Measurements from ENCODE around the gene KIAA0513.
"Not testable (repeated sequence)": the region's sequence is repeated elsewhere in the genome, so short reads cannot be mapped to it uniquely, and the experiment has no call there.

KIAA0513 gene

DNA sequence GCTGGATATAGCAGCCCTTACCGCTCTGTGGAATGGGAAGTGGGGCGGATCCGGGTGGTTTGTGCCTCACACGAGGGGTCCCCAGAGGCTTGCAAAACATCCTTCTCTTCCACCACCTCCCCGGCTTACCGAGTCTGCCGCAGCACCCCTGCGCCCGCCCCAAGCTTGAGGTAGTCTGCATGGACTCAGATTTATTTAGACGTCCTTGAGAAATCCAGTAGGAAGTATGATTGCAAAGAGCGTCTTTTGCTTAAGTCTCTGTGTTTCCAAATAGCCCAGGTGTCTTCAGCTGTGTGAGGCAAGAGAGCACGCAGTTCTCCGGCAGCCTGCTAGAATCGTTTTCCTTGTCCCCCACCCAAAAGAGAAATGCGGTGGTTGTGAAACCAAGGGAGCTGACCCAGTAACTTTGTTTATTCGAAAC lies 2.4 kb downstream of the KIAA0513 start:
- no peak for DNase-seq (ENCODE audit: low spot score)

DNA sequence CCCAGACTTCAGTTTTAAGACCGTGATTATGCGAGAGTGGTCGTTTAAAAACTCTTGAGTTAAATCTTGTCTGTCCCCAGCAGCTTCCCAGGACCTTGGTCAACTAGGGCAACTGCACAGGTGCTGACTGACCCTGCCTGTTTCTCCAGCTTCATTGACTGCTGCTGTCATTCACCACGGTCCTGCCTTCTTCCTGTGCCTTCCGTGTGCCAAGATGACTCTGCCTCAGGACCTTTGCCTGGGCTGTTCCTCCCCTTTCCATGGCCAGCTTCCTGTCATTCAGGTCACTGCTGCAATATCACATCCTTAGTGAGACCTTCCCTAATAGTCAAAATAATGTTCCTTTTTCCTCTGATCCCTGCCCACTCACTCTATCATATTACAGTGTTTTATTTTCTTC lies 3.9 kb downstream of the KIAA0513 start:
- no peak for DNase-seq (ENCODE audit: low spot score)

DNA sequence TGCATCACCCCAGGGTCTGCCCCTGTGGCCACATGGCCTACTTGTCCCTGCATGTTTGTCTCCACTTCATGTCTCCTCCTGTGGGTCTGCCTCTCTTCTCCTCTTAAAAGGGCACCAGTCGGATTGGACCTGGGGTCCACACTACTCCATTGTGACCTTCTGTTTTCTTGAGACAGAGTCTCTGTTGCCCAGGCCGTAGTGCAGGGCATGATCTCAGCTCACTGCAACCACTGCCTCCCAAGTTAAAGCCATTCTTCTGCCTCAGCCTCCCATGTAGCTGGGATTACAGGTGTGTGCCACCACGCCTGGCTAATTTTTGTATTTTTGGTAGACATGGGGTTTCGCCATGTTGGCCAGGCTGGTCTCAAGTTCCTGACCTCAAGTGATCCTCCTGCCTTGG lies 4.6 kb downstream of the KIAA0513 start:
- not testable (repeated sequence) for DNase-seq (ENCODE audit: low spot score)

DNA sequence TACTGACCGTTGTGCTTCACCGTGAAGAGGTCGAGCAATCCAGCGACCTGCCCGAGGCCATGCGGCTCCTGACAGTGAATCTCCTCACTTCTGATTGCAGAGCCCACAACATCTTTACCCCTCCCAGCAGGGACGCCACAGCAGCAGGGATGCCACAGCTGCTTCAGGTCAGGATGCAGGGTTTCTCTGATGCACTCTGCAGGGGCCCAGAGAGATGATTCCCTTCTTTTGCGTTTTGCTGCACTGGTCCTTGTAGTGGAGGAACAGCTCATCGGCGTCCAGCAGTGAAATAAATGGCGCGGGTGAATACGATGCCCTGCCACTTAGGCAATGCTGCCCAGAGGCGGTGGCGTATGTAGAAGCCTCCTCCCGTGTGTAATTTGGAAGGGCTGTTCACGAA lies 5.6 kb downstream of the KIAA0513 start:
- DNase-seq (ENCODE audit: low spot score), result no peak

DNA sequence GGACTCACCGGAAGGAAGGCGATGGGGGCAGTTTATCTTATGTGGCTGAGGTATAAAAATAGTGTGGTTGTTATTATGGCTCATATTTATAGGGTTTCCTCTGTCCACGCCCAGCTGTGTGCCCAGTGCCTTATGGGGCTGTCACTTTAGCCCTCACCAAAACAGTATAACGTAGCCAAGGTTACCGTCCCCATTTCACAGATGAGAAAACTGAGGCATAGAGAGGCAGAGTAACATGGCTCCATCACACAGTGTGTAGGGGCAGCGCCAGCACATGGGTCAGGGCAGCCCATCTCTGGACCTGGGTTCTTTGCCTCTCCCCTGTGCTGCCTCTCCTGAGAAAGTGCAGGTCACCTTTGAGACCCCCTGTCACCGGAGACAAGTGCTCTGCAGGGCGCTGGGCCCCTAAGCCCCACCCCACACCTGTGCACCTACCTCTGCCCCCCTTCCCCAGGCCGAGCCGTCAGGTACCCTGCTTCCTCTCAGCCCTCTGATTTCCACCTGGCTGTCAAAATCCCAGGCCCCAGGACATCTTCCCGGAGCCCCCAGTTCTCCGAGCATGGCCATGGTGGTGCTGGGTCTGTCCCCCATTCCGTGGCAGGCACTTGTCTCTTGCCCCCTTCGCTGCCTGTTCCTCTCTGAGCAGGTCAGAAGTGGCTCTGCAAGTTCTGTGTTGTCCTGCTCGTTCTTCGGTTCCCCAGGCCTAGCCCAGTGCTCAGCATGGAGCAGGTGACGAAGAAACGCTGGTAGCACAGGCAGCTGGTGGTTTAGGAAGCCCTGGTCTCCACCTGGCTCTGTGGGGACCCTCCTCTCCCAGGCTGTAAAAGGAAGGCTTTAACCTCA lies 7.2 kb downstream of the KIAA0513 start:
- no peak for DNase-seq (ENCODE audit: low spot score)

DNA sequence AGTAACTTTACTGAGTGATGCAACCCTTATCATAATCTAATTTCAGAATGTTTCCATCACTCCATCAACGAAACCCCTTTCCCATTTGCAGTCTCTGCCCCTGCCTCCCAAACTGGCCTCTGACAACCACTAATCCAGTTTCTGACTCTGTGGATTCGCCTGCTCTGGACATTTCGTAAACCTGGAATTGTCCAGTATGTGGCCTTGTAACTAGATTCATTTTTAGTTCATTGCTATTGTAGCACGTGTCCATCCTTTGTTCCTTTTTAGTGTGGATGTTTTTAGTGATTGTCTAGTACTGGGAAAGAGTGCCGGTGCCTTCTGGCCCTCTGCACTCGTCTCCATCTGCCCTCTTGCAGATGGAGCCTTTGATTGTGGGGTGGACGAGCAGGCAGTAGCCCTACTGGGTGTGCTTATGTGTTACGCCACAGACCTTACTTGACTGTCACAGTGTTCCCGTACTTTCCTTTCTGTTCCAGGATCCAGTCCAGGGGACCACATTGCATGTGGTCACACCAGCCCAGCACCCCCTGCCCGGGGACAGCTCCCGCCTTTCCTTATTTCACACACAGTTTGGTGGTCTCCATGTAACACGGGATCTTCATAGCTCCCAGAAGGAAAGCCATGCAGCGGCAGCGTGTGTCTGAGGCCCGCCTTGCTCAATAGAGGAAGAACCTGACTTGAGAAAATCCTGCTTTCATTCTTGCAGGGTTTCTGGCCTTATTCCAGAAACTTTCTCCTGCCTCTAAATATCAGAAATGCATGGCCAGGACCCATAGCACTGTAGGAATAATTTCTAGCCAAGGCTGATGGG lies 8.8 kb downstream of the KIAA0513 start:
- no peak for DNase-seq (ENCODE audit: low spot score)

DNA sequence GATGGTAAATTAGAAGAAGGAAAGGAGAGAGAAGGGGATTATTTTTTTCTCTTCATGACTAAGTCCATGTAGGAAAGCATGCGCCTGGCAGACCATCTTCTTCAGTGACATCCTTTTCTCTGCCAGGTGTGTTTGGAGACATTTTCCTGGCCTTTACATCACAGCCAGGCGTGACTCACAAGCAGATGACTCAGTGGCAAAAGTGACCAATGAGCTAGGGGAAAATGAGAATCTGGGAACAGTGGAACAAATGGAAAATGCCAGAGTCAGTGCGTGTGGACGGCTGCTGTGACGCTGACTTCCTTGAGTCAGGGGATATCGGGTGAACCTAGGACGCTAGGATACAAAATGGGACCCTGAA lies 9.4 kb downstream of the KIAA0513 start:
- DNase-seq (ENCODE audit: low spot score), result no peak

DNA sequence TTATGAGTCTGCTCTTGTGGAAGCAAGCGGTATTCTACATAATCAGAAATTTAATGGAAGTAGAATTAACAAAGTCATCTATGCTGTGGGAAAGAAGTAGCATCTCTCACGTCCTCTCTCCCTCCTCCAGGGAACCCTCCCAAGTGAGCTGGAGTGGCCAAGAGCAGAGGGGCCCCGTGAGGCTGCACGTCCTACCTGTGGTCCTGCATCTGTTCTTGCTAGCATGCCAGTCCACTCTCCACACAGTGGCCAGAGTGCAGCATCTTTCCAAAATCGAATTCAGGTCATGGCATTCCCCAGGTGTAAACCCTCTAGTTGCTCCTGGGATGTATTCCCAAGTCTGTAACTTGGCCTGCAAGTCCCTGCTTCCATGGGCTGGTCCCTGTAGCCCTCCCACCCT lies 10.1 kb downstream of the KIAA0513 start:
- no peak for DNase-seq (ENCODE audit: low spot score)

DNA sequence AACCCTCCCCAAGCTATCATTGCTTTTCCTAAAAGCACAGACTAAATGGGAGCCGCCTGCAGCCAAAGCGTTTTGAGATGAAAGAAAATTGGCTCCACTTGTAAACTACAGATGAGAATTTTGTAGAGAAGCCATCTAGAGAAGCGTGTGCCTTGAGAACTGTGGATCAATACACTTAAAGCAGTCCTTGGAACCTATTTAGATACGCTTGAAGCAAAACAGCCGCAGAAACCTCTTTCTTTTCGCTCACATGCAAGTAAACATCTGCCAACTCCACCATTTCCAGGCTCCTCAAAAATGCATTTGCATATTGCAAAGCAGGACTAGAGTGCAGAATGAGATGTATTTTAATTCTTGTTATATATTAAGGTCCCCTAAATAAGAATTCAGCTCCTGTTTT lies 13.1 kb downstream of the KIAA0513 start:
- no peak for DNase-seq (ENCODE audit: low spot score)

DNA sequence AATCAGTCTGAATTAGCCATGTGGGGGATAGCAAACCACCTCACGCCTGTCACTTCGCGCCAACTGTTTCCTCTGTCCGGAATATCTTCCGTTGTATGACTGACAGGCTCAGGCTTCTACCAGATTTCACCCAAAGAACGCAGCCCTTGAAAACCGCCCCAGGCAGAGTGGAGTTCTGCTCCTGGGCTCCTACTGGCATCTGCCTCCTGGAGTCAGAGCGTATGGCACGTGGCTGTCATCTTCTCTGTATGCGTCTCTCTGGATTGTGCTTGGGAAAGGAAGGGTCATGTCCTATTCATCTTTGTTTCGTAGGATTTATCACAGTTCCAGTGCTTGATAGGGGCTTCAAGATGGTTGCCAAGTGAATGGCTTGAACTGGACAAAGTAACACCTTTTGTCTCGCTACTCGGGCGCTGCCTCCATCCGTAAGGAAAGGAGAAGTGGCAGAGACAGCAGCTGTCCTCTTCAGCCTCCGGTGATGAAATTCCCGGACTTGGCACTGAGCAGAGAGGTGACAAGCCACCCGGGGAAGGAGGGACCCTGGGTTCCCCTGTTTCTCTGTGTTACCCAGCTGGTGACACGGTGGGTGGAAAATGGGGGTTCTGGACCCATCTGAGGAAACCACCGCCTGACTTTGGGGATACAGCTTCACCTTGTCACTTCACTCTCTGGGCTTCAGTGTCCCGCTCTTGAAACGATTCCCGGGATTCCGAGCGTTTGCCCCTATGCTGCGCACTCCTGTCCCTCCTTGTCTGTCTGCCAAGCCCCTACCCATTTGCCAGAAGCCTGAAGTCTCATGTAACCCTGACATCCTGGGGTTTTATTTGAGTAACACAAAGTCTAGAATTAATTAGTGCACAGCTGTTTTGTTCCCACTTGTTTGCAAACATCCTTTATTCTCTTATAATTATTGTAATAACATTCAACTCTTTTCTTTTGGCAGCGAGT lies 13.9 kb downstream of the KIAA0513 start:
- no peak for DNase-seq (ENCODE audit: low spot score)

DNA sequence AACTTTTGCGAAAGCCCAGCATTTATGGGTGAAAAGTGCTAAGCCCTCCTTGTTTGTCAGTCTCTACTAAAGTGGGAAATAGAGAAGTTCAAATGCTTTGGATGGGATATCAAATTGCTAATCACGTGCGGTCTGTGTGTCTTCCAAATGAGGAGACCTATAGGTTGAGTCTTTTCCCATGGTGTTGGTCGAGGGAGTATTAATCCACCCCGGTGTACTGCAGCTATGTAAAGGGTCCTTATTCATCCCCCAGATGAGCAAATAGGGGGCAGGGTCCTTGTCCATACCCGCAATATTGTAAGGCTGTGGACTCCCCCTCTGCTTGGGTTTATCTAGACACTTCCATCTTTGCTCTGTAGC lies 14.6 kb downstream of the KIAA0513 start:
- no peak for DNase-seq (ENCODE audit: low spot score)

DNA sequence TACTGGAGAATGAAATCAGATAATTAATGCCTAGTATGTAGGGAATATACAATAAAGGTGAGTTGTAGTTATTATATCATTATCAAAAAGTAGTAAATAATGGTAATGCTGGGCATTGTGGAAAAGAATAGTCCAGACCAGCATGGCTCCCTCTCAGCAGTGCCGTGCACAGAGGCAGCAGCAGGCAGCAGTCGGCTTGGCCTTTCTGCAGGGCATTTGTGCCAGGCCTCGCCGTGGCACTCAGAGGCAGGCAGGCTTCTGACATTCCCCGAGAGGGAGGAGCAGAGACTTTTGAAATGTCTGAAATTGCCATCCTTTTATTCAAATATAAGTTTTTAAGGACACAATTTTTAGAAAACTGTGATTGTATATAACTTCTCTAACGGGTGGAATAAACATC lies 15.0 kb downstream of the KIAA0513 start:
- no peak for DNase-seq (ENCODE audit: low spot score)

DNA sequence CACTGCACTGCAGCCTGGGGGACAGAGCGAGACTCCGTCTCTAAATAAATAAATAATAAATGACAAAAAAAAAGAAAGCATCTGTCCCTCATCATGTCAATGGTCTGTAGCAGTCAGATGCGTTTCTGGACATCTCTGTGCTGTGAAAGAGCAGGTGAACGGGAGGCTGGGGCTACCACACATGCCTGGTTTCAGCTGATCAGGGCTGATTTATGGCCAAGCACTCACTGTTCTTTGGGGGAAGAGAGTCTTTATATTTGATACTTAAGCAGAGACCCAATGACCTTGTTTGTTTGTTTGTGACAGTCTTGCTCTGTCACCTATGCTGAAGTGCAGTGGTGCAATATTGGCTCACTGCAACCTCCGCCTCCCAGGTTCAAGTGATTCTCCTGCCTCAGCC lies 17.5 kb downstream of the KIAA0513 start:
- no peak for DNase-seq (ENCODE audit: low spot score)

DNA sequence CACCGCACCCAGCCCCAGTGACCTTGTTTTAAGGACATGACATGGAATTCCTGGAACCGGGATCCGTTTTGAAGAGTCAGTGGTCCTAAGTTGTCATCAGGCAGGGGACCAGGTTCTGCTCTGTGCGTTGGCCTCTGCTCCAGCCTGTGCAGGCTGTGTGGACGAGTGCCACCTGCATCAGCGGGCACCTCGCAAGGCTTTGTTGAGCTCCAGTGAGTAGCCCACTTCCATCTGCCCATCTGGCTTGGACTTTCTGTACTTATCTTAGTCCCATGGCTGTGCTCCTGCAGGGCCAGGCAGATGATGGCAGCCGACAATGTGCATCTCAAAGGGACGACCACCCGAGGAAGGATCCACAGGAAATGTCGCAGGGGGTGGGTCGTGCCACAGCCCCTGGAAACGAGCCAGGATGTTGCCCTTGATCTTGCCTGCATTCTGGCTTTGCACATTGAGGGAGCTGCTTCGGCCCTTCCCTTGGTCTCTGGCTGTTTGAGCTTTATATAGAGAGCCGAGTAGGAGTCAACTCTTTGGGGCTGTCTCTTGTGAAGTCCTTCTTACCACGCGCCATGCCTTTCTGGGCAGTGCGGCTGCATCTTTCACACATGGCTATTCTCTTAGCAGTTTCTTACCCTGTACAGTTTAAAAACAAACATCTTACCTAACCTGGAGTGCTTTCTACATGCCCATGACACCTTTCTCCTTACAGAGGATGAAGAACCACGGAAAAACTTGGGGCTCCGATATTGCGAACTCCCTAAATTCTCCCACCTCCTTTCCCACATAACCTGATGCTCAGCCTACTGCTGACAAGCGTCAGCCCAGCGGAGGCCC lies 18.3 kb downstream of the KIAA0513 start:
- no peak for DNase-seq (ENCODE audit: low spot score)

DNA sequence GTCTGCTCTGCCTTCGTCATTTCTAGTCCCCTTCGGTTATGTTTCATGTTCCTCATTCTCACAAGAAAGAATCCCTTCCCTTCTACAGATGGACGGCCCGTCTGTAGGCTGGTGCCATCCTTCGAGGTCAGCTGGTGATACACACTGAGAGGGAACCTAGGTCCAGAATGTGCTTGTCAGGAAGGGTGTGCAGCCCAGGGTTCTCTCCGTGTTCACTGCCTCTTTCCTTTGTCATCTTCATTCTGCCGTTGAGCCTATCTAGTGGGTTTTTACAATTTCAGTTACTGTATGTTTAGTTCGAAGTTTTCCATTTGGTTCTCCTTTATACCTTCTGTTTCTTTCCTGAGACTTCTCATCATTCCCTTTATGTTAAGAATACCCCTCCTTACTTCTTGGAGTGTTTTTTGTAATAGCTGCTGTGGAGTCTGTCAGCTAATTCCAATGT lies 18.9 kb downstream of the KIAA0513 start:
- DNase-seq (ENCODE audit: low spot score), result no peak

DNA sequence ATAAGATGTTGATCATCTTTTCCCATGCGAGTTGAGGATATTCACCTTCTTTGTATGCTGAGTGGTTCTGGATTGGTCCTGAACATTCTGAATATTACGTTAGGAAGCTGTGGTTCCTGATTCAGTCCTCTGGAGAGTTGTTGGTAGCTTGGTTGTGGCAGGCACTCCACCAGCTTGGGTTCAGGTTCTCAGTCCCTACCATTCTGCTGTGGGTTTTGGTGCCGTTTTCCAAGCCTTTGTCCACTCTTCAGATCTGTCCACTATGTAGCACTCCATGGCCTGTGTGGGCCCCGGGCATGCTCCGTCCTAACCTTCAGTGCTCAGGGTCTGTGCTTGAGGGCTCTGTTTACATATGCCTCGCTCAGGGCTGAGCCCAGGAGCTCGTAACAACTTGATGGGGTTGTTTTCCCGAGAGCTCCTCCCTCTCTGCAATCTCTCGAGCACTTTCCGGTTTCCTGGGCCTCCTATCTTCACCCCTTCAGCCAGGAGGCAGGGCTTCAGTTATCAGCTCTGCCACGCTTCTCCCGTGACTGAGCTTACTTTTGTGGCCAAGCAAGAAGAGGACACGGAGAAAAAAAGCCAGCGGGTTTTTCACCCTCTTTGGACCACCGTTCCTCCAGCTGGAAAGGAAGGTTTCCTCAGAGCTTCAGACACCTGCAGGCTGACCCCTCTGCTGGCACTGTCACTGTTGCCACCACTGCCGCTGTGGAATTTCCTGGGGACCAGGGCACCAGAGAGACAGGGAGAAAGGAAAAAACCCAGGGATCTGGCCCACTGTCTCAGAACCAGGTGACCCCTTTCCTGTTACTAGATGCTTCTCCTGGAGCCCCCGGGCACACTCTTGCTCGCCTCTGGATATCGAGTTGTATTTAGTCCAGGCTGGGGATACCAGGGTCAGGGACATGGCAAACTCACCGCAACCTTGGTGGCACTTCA lies 19.6 kb downstream of the KIAA0513 start:
- DNase-seq (ENCODE audit: low spot score), result peak; percentile 96

DNA sequence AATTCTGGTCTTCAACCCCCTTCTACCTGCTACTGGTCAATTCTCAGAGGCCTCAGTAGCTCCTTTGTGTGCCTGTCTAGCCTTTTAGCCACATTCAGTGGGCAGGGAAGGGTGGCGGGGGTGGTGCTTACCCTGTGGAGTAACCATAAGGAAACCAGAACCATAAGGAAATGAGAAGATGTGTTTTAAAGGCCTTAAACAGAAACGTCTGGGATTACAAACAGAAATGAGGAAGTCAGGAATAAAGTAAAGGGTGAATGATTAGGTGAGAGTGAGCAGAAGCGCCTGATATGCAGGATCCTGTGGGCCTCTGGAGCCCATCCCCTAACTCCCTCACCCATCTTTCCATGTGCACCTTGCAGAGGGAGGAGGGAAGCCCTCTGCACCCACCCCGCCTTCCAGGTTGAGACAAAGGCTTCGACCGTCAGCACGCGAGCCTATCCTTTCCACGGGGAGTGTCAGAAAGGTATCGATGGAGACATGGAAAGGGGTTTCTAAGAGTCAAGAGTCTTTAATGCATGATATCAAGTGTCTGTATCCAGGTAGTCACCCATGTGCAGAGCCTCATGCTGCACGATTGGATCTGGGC lies 20.4 kb downstream of the KIAA0513 start:
- DNase-seq (ENCODE audit: low spot score), result peak; percentile 33

DNA sequence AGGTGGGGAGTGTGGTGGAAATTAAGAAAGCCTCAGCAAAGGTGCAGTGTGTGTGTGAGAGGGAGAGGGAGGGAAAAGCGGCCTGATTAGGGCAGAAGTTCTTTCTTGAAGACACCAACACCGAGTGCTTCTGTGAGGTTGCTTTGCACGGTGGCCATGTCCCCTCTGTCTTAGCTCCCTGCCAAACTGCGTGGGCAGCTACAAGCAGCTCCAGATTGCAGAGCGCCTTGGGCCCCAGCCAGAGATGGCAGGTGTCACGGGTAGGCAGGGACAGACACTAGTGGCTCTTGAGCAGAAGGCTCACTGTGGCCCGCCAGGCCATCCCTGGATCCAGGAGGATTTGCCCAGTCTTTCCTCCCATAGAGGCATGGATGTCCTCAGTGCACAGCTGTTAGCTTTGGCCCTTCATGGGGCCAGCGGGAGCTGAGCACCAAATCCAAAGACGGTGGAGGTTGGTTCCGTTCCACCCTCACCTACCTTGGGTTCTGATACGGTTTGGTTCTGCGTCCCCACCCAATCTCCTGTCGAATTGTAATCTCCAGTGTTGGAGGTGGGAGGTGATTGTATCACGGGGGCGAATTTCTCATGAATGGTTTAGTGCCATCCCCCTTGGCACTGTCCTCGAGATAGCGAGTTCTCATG lies 21.4 kb downstream of the KIAA0513 start:
- DNase-seq (ENCODE audit: low spot score), result peak; percentile 67

DNA sequence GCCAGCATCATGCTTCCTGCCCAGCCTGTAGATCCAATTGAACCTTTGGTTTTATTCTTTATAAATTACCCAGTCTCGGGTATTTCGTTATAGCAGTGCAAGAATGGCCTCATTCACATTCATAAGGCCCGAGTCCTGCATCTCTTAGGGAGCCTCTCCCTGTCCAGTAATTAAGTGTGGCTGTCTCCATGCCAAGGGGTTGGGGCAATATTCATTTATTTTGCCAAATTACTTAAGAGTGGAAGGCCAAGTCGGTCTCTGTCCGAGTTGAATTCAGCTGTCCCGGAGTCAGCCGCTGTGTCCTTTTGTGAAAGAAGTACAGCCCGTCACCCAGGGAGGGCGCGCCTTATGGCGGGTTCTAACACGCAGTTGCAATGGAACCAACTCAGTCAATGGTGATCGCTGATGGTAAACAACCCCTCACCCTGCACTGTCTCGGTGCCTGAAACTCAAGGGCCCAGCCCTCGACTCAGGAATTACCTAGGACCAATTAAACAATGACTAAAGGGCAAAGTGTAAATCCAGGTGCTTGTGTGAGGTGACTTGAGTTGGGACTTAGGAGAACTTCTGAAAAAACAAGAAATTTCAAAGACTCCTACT lies 22.2 kb downstream of the KIAA0513 start:
- DNase-seq (ENCODE audit: low spot score), result no peak
